GM18511 (cell line): ENCODE results near the gene MAPK10.
A peak's percentile ranks its signal among the peaks of the same experiment; 100 is the strongest.

Experiments used
- ATAC-seq: cut with Tn5 transposase; IDR thresholded peaks from one replicate; pipeline ENCODE4 v1.9.1; 2021; ENCODE audit warnings: mild to moderate bottlenecking, moderate library complexity; ENCODE audit not compliant: unreplicated experiment

Gene MAPK10

GRCh38 chr4:86280246-86280645, 79.6 kb downstream of the MAPK10 start:
- ATAC-seq, result no peak

- no peak for ATAC-seq
Measured at GRCh38 chr4:86279293-86279960, 80.4 kb downstream of the MAPK10 start.

GRCh38 chr4:86278126-86278525, 81.7 kb downstream of the MAPK10 start:
- ATAC-seq, result no peak

- no peak for ATAC-seq
Measured at GRCh38 chr4:86274642-86275041, 85.2 kb downstream of the MAPK10 start.

GRCh38 chr4:86272669-86273068, 87.2 kb downstream of the MAPK10 start:
- ATAC-seq, result no peak

- no peak for ATAC-seq
Measured at GRCh38 chr4:86271057-86271456, 88.8 kb downstream of the MAPK10 start.

GRCh38 chr4:86269354-86269753, 90.5 kb downstream of the MAPK10 start:
- ATAC-seq, result no peak

GRCh38 chr4:86264241-86264640, 95.6 kb downstream of the MAPK10 start:
- no peak for ATAC-seq

GRCh38 chr4:86261636-86262035, 98.2 kb downstream of the MAPK10 start:
- ATAC-seq, result no peak

GRCh38 chr4:86256086-86256485, 103.8 kb downstream of the MAPK10 start:
- no peak for ATAC-seq

GRCh38 chr4:86250619-86251018, 109.2 kb downstream of the MAPK10 start:
- no peak for ATAC-seq

- no peak for ATAC-seq
Measured at GRCh38 chr4:86250006-86250405, 109.8 kb downstream of the MAPK10 start.

GRCh38 chr4:86249074-86249473, 110.8 kb downstream of the MAPK10 start:
- no peak for ATAC-seq

GRCh38 chr4:86247906-86248305, 111.9 kb downstream of the MAPK10 start:
- ATAC-seq, result no peak

GRCh38 chr4:86247320-86247719, 112.5 kb downstream of the MAPK10 start:
- ATAC-seq, result no peak

- ATAC-seq, result no peak
Measured at GRCh38 chr4:86243750-86244149, 116.1 kb downstream of the MAPK10 start.

GRCh38 chr4:86242677-86243076, 117.2 kb downstream of the MAPK10 start:
- no peak for ATAC-seq

GRCh38 chr4:86235549-86235948, 124.3 kb downstream of the MAPK10 start:
- no peak for ATAC-seq

GRCh38 chr4:86233681-86234080, 126.2 kb downstream of the MAPK10 start:
- ATAC-seq, result no peak

GRCh38 chr4:86233090-86233489, 126.8 kb downstream of the MAPK10 start:
- ATAC-seq, result no peak

- ATAC-seq, result peak; percentile 83
Measured at GRCh38 chr4:86223472-86223871, 136.4 kb downstream of the MAPK10 start.

GRCh38 chr4:86221002-86221401, 138.9 kb downstream of the MAPK10 start:
- no peak for ATAC-seq

GRCh38 chr4:86220121-86220520, 139.7 kb downstream of the MAPK10 start:
- no peak for ATAC-seq
